HCT116 (cell line): ENCODE data around the gene TSPAN6. TPM values are rescaled to one million over a fixed set of nuclear protein-coding genes. Genes with fewer than 3 reads are reported as not detected.

ENCODE experiments used
- ATAC-seq: fragments of 200-7000 bp; cut with Tn5 transposase; 2 replicates; pipeline ENCODE4 v1.9.1; 2020; ENCODE audit warnings: mild to moderate bottlenecking, moderate library complexity
- BruUV-seq: library from RNA; stranded (reverse); fragments of 400-500 nt; replicated peaks from 2 replicates; lab custom pipeline; 2021; lab: Mats Ljungman, UMichigan
- CTCF ChIA-PET: fragments of 300-600 bp; sonication (Branson Sonifier 250); formaldehyde crosslinking; loops from one replicate; lab custom pipeline; 2021; ENCODE audit warnings: antibody characterized with exemption; lab: Charles Lee
- POLR2A ChIA-PET: fragments of 300-600, 350-600 bp; sonication (Branson Sonifier 250); formaldehyde crosslinking; loops from one replicate; lab custom pipeline; 2021; ENCODE audit warnings: antibody characterized with exemption; lab: Charles Lee
- RAD21 ChIA-PET, 2 experiments: fragments of 300-600 bp; sonication (Branson Sonifier 250); formaldehyde crosslinking; loops; one replicate each; lab custom pipeline; 2023; ENCODE audit warnings: low total read pairs in 2 of 2; ENCODE audit not compliant: uncharacterized antibody in 2 of 2, unreplicated experiment in 2 of 2, low non-redundant PET in 1 of 2; lab: Charles Lee
- DNase-seq: peaks from one replicate; pipeline ENCODE4 v3.0.0-alpha.2; 2010; ENCODE audit warnings: low read depth, low spot score
- H2AFZ ChIP-seq: fragments of 200-600 bp; shearing (Covaris generic), sonication (generic); 2 replicates; pipeline ENCODE4 v1.6.1; 2017; ENCODE audit warnings: low read depth, mixed run types, mixed read lengths, antibody characterized with exemption, low read length; ENCODE audit not compliant: poor library complexity, severe bottlenecking
- H3K27ac ChIP-seq: 2 replicates; pipeline ENCODE4 v1.5.1; 2012; ENCODE audit warnings: low read depth, low read length
- H3K27me3 ChIP-seq: fragments of 200-600 bp; sonication (generic); 2 replicates; pipeline ENCODE4 v1.6.1; 2016; ENCODE audit warnings: mixed run types, low read length, mixed read lengths; ENCODE audit not compliant: insufficient read depth
- H3K36me3 ChIP-seq, 2 experiments: fragments of 200-500 bp in 1 of 2; fragments of 200-600 bp in 1 of 2; sonication (Bioruptor generic) in 1 of 2; sonication (generic) in 1 of 2; 2 replicates each; pipeline versions ENCODE4 v1.5.1 to v1.6.1; 2014 to 2016; ENCODE audit warnings: low read length in 2 of 2, inconsistent platforms in 1 of 2, mixed read lengths in 1 of 2, mixed run types in 1 of 2; ENCODE audit not compliant: insufficient read depth in 2 of 2, control insufficient read depth in 1 of 2
- H3K4me1 ChIP-seq, 2 experiments: fragments of 200-600 bp in 1 of 2; sonication (generic) in 1 of 2; 2 replicates each; pipeline versions ENCODE4 v1.5.1 to v1.6.1; 2012 to 2017; ENCODE audit warnings: low read length in 2 of 2, inconsistent platforms in 1 of 2, mild to moderate bottlenecking in 1 of 2, mixed read lengths in 1 of 2, mixed run types in 1 of 2, moderate library complexity in 1 of 2; ENCODE audit not compliant: insufficient read depth in 2 of 2, control insufficient read depth in 1 of 2
- H3K4me2 ChIP-seq: fragments of 200-600 bp; sonication (generic); 2 replicates; pipeline ENCODE4 v1.6.1; 2017; ENCODE audit warnings: mixed run types, low read length, mixed read lengths
- H3K4me3 ChIP-seq, 2 experiments: fragments of 200-600 bp in 1 of 2; sonication (generic) in 1 of 2; replicated peaks in 1 of 2; 2 replicates each; pipeline ENCODE4 v1.5.1; 2011 to 2016; ENCODE audit warnings: low read length in 2 of 2, control low read depth in 1 of 2, low read depth in 1 of 2, mild to moderate bottlenecking in 1 of 2, mixed read lengths in 1 of 2, mixed run types in 1 of 2
- H3K79me2 ChIP-seq: fragments of 200-600 bp; sonication (generic); 2 replicates; pipeline ENCODE4 v1.6.1; 2017; ENCODE audit warnings: mild to moderate bottlenecking, mixed run types, low read length, moderate library complexity, mixed read lengths; ENCODE audit not compliant: insufficient read depth
- H3K9ac ChIP-seq: fragments of 200-600 bp; sonication (generic); 2 replicates; pipeline ENCODE4 v1.6.1; 2016; ENCODE audit warnings: low read length, mixed read lengths
- H3K9me2 ChIP-seq: fragments of 200-600 bp; sonication (generic), shearing (Covaris generic); 2 replicates; pipeline ENCODE4 v1.6.1; 2017; ENCODE audit warnings: mixed run types, mild to moderate bottlenecking, moderate library complexity; ENCODE audit not compliant: insufficient read depth
- H3K9me3 ChIP-seq, 2 experiments: fragments of 200-500 bp in 1 of 2; fragments of 200-600 bp in 1 of 2; sonication (Bioruptor generic) in 1 of 2; sonication (generic) in 1 of 2; 2 replicates each; pipeline ENCODE4 v1.6.1; 2014 to 2017; ENCODE audit warnings: low read length in 2 of 2, mixed read lengths in 2 of 2, inconsistent platforms in 1 of 2, low read depth in 1 of 2, mild to moderate bottlenecking in 1 of 2, mixed run types in 1 of 2, moderate library complexity in 1 of 2; ENCODE audit not compliant: control insufficient read depth in 1 of 2, insufficient read depth in 1 of 2
- H4K20me1 ChIP-seq: fragments of 200-600 bp; sonication (generic), shearing (Covaris generic); 2 replicates; pipeline ENCODE4 v1.6.1; 2017; ENCODE audit warnings: mixed run types, mild to moderate bottlenecking, moderate library complexity; ENCODE audit not compliant: insufficient read depth
- ATF3 ChIP-seq: IDR thresholded peaks from 2 replicates; pipeline ENCODE4 v1.6.1; 2012
- CBX3 ChIP-seq: IDR thresholded peaks from 2 replicates; pipeline ENCODE4 v1.6.1; 2012; ENCODE audit warnings: low read depth
- CEBPB ChIP-seq: IDR thresholded peaks from 2 replicates; pipeline ENCODE4 v1.6.1; 2012; ENCODE audit warnings: low read depth
- EGR1 ChIP-seq: IDR thresholded peaks from 2 replicates; pipeline ENCODE4 v1.6.1; 2012; ENCODE audit warnings: low read depth
- ELF1 ChIP-seq: IDR thresholded peaks from 2 replicates; pipeline ENCODE4 v1.6.1; 2012; ENCODE audit warnings: low read depth, borderline replicate concordance
- EZH2 ChIP-seq: fragments of 200-600 bp; sonication (generic); IDR thresholded peaks from 2 replicates; pipeline ENCODE4 v1.6.1; 2017; ENCODE audit warnings: antibody characterized with exemption, mixed run types
- EZH2phosphoT487 ChIP-seq: fragments of 200-600 bp; IDR thresholded peaks from 2 replicates; pipeline ENCODE4 v1.6.1; 2018; ENCODE audit warnings: antibody characterized with exemption, borderline replicate concordance
- FOSL1 ChIP-seq: IDR thresholded peaks from 2 replicates; pipeline ENCODE4 v1.6.1; 2012; ENCODE audit warnings: low read depth
- JUND ChIP-seq: IDR thresholded peaks from 2 replicates; pipeline ENCODE4 v1.6.1; 2012
- POLR2AphosphoS5 ChIP-seq: IDR thresholded peaks from 2 replicates; pipeline ENCODE4 v1.6.1; 2011; ENCODE audit warnings: mild to moderate bottlenecking, low read depth, low read length, moderate library complexity
- RAD21 ChIP-seq: IDR thresholded peaks from 2 replicates; pipeline ENCODE4 v1.6.1; 2012; ENCODE audit warnings: low read depth, mild to moderate bottlenecking
- SIN3A ChIP-seq: IDR thresholded peaks from 2 replicates; pipeline ENCODE4 v1.6.1; 2012; ENCODE audit warnings: low read depth
- SP1 ChIP-seq: IDR thresholded peaks from 2 replicates; pipeline ENCODE4 v1.6.1; 2012; ENCODE audit warnings: low read depth
- SRF ChIP-seq: IDR thresholded peaks from 2 replicates; pipeline ENCODE4 v1.6.1; 2012; ENCODE audit warnings: low read depth
- TCF7L2 ChIP-seq: IDR thresholded peaks from 2 replicates; pipeline ENCODE4 v1.7.0; 2011; ENCODE audit warnings: borderline replicate concordance, inconsistent platforms; ENCODE audit not compliant: insufficient read depth, insufficient read length; ENCODE audit errors: extremely low read depth
- YY1 ChIP-seq: IDR thresholded peaks from 2 replicates; pipeline ENCODE4 v1.6.1; 2011; ENCODE audit warnings: low read length, low read depth, moderate library complexity, mild to moderate bottlenecking; ENCODE audit not compliant: insufficient replicate concordance; ENCODE audit errors: extremely low read depth
- ZFX ChIP-seq: fragments of 450-650 bp; IDR thresholded peaks from 2 replicates; pipeline ENCODE4 v1.6.1; 2017
- ZNF274 ChIP-seq: fragments of 200-500 bp; sonication (Bioruptor generic); IDR thresholded peaks from 2 replicates; pipeline ENCODE4 v1.6.1; 2014; ENCODE audit warnings: mild to moderate bottlenecking, low read depth, low read length, inconsistent platforms
- intact Hi-C: fragments of 100-400 bp; cut with micrococcal nuclease; formaldehyde crosslinking; loops from 2 replicates; pipeline ENCODE4 v1.10.0; 2022
- total RNA-seq: library from RNA; stranded (reverse); gene quantifications from one replicate; pipeline ENCODE4 v1.2.1, GENCODE V29; 2021; ENCODE audit not compliant: unreplicated experiment
- TF ChIP-seq, protein P1 (sequence below): IDR thresholded peaks from 2 replicates; pipeline ENCODE4 v1.6.1; 2012; ENCODE audit warnings: low read depth
- TF ChIP-seq, protein P2 (sequence below), 3 experiments: fragments of 200-600 bp in 1 of 3; sonication (generic) in 1 of 3; IDR thresholded peaks in 2 of 3; conservative IDR thresholded peaks in 1 of 3; 2 replicates each; pipeline ENCODE4 v1.5.1; 2012 to 2017; ENCODE audit warnings: low read depth in 2 of 3, low read length in 2 of 3, antibody characterized with exemption in 1 of 3, borderline replicate concordance in 1 of 3, control low read depth in 1 of 3, mild to moderate bottlenecking in 1 of 3, mixed read lengths in 1 of 3, mixed run types in 1 of 3, moderate library complexity in 1 of 3; ENCODE audit not compliant: insufficient read depth in 1 of 3

The TSPAN6 gene
- total RNA-seq, 1 experiment from 2014 or later = 25.0 TPM

GRCh38 chrX:100611951-100612350 is 24.7 kb downstream of the TSPAN6 start:
- Histone ChIP-seq H3K9ac (no peak overlapping the region), H3K9me3 (no peaks in the 10 kb centered on the region), H3K9me2 (no peaks in the 10 kb centered on the region), H3K4me2 (no peak overlapping the region), H3K36me3 (no peaks in the 10 kb centered on the region), H3K4me3 (no peak overlapping the region), H2AFZ (no peak overlapping the region), H3K79me2 (no peaks in the 10 kb centered on the region), H4K20me1 (no peaks in the 10 kb centered on the region), H3K4me1 (peaks cover 0 to 9% of the 10 kb centered on the region in 2 experiments; a peak in 2 of 4 replicates), H3K27me3 (no peaks in the 10 kb centered on the region), H3K27ac (no peak overlapping the region)
- DNase-seq (no peak), ATAC-seq (no peak)
- ChIA-PET POLR2A (no interaction called here), CTCF (no interaction called here), RAD21 (no interaction called here)
- TF ChIP-seq CBX3 (no peak), RAD21 (no peak), EGR1 (no peak), TCF7L2 (no peak), JUND (no peak), FOSL1 (no peak), CEBPB (no peak), ATF3 (no peak), SRF (no peak), POLR2AphosphoS5 (no peak), YY1 (no peak), ZNF274 (no peak), SP1 (no peak), EZH2 (no peak), EZH2phosphoT487 (no peak), ELF1 (no peak), SIN3A (no peak), ZFX (no peak)
- TF ChIP-seq, protein P1, sequence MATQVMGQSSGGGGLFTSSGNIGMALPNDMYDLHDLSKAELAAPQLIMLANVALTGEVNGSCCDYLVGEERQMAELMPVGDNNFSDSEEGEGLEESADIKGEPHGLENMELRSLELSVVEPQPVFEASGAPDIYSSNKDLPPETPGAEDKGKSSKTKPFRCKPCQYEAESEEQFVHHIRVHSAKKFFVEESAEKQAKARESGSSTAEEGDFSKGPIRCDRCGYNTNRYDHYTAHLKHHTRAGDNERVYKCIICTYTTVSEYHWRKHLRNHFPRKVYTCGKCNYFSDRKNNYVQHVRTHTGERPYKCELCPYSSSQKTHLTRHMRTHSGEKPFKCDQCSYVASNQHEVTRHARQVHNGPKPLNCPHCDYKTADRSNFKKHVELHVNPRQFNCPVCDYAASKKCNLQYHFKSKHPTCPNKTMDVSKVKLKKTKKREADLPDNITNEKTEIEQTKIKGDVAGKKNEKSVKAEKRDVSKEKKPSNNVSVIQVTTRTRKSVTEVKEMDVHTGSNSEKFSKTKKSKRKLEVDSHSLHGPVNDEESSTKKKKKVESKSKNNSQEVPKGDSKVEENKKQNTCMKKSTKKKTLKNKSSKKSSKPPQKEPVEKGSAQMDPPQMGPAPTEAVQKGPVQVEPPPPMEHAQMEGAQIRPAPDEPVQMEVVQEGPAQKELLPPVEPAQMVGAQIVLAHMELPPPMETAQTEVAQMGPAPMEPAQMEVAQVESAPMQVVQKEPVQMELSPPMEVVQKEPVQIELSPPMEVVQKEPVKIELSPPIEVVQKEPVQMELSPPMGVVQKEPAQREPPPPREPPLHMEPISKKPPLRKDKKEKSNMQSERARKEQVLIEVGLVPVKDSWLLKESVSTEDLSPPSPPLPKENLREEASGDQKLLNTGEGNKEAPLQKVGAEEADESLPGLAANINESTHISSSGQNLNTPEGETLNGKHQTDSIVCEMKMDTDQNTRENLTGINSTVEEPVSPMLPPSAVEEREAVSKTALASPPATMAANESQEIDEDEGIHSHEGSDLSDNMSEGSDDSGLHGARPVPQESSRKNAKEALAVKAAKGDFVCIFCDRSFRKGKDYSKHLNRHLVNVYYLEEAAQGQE = no peak
- TF ChIP-seq, protein P2, sequence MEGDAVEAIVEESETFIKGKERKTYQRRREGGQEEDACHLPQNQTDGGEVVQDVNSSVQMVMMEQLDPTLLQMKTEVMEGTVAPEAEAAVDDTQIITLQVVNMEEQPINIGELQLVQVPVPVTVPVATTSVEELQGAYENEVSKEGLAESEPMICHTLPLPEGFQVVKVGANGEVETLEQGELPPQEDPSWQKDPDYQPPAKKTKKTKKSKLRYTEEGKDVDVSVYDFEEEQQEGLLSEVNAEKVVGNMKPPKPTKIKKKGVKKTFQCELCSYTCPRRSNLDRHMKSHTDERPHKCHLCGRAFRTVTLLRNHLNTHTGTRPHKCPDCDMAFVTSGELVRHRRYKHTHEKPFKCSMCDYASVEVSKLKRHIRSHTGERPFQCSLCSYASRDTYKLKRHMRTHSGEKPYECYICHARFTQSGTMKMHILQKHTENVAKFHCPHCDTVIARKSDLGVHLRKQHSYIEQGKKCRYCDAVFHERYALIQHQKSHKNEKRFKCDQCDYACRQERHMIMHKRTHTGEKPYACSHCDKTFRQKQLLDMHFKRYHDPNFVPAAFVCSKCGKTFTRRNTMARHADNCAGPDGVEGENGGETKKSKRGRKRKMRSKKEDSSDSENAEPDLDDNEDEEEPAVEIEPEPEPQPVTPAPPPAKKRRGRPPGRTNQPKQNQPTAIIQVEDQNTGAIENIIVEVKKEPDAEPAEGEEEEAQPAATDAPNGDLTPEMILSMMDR (IDR thresholded peaks at IDR 0.05 in 2 of 3, conservative IDR thresholded peaks at IDR 0.05 in 1 of 3; ENCODE audit: borderline replicate concordance in 1 of 3, insufficient read depth in 1 of 3, low read depth in 2 of 3, low read length in 2 of 3) = no peak
- no TSS peak for BruUV-seq
- intact Hi-C loops = loop anchor here (10.0 kb wide), 1 partner anchor 97 kb away; no protein-coding TSS in a partner anchor
